Tibial nerve (tissue), 4 donors: ENCODE results near the gene PSAPL1.
A peak's percentile ranks its signal among the peaks of the same experiment; 100 is the strongest.

Experiments used
- EP300 ChIP-seq, 2 donors: sonication (generic); formaldehyde crosslinking; IDR thresholded peaks; one replicate each; pipeline ENCODE4 v1.6.1; 2017; ENCODE audit warnings: antibody characterized with exemption in 2 of 2, mild to moderate bottlenecking in 1 of 2
- POLR2A ChIP-seq, 2 donors: fragments of 450-650 bp; IDR thresholded peaks; one replicate each; pipeline ENCODE4 v1.6.1; 2017; ENCODE audit warnings: antibody characterized with exemption in 2 of 2, mild to moderate bottlenecking in 2 of 2, moderate library complexity in 2 of 2
- TF ChIP-seq, protein P1 (sequence below), 5 experiments: fragments of 200-600 bp in 3 of 5; fragments of 450-650 bp in 2 of 5; sonication (generic) in 3 of 5; IDR thresholded peaks; one replicate each; pipeline ENCODE4 v1.5.1; 2016 to 2019; ENCODE audit warnings: antibody characterized with exemption in 5 of 5, mild to moderate bottlenecking in 3 of 5, moderate library complexity in 2 of 5

GRCh38 chr4:7392438-7393421, 42.0 kb downstream of the PSAPL1 start:
- no peak for TF ChIP-seq POLR2A (IDR thresholded peaks at IDR 0.05)
- TF ChIP-seq, protein P1, sequence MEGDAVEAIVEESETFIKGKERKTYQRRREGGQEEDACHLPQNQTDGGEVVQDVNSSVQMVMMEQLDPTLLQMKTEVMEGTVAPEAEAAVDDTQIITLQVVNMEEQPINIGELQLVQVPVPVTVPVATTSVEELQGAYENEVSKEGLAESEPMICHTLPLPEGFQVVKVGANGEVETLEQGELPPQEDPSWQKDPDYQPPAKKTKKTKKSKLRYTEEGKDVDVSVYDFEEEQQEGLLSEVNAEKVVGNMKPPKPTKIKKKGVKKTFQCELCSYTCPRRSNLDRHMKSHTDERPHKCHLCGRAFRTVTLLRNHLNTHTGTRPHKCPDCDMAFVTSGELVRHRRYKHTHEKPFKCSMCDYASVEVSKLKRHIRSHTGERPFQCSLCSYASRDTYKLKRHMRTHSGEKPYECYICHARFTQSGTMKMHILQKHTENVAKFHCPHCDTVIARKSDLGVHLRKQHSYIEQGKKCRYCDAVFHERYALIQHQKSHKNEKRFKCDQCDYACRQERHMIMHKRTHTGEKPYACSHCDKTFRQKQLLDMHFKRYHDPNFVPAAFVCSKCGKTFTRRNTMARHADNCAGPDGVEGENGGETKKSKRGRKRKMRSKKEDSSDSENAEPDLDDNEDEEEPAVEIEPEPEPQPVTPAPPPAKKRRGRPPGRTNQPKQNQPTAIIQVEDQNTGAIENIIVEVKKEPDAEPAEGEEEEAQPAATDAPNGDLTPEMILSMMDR (IDR thresholded peaks at IDR 0.05), result peak in 1 of 5 experiments; percentile 28
- no peak for TF ChIP-seq EP300 (IDR thresholded peaks at IDR 0.05)
